Neuronal stem cell (in vitro differentiated cells): ENCODE data around the gene EFCAB9.
A peak's percentile ranks its signal among the peaks of the same experiment; 100 is the strongest.

ENCODE experiments used
- DNase-seq: peaks from one replicate; pipeline ENCODE4 v3.0.0-alpha.2; 2013; ENCODE audit warnings: low spot score
- H2AFZ ChIP-seq: one replicate; pipeline ENCODE4 v1.6.1; 2013; ENCODE audit warnings: mild to moderate bottlenecking, low read length, inconsistent platforms
- H2AK5ac ChIP-seq: 2 replicates; pipeline ENCODE4 v1.6.1; 2013; ENCODE audit warnings: low read depth, mild to moderate bottlenecking, inconsistent platforms, low read length, moderate library complexity, mixed read lengths
- H2BK120ac ChIP-seq: 2 replicates; pipeline ENCODE4 v1.6.1; 2013; ENCODE audit warnings: low read depth, mild to moderate bottlenecking, inconsistent platforms, low read length, moderate library complexity, mixed read lengths
- H2BK12ac ChIP-seq: one replicate; pipeline ENCODE4 v1.6.1; 2013; ENCODE audit warnings: low read length, inconsistent platforms
- H2BK15ac ChIP-seq: 2 replicates; pipeline ENCODE4 v1.6.1; 2013; ENCODE audit warnings: mild to moderate bottlenecking, low read length, inconsistent platforms, mixed read lengths
- H2BK5ac ChIP-seq: one replicate; pipeline ENCODE4 v1.6.1; 2013; ENCODE audit warnings: inconsistent platforms, mild to moderate bottlenecking, low read length, moderate library complexity
- H3K14ac ChIP-seq: one replicate; pipeline ENCODE4 v1.6.1; 2013; ENCODE audit warnings: low read length, inconsistent platforms
- H3K18ac ChIP-seq: 2 replicates; pipeline ENCODE4 v1.6.1; 2013; ENCODE audit warnings: low read length, inconsistent platforms
- H3K23ac ChIP-seq: 2 replicates; pipeline ENCODE4 v1.6.1; 2013; ENCODE audit warnings: low read depth, mild to moderate bottlenecking, mixed read lengths, low read length, inconsistent platforms; ENCODE audit not compliant: poor library complexity
- H3K27ac ChIP-seq: replicated peaks from 3 replicates; pipeline ENCODE4 v1.5.1; 2013; ENCODE audit warnings: low read length, inconsistent platforms
- H3K27me3 ChIP-seq, 3 experiments: 2 replicates each; pipeline ENCODE4 v1.6.1; 2013; ENCODE audit warnings: low read length in 3 of 3, mild to moderate bottlenecking in 2 of 3, inconsistent platforms in 1 of 3, low read depth in 1 of 3, mixed read lengths in 1 of 3, moderate library complexity in 1 of 3; ENCODE audit not compliant: control insufficient read depth in 3 of 3, insufficient read depth in 3 of 3
- H3K36me3 ChIP-seq, 2 donors: replicated peaks in 1 of 2; 2 replicates each; pipeline ENCODE4 v1.6.1; 2013; ENCODE audit warnings: low read length in 2 of 2; ENCODE audit not compliant: control insufficient read depth in 2 of 2, insufficient read depth in 2 of 2
- H3K4ac ChIP-seq: 2 replicates; pipeline ENCODE4 v1.6.1; 2013; ENCODE audit warnings: inconsistent platforms, mild to moderate bottlenecking, low read length, moderate library complexity
- H3K4me1 ChIP-seq, 2 donors: 1 replicate in 1 of 2; 2 replicates in 1 of 2; pipeline ENCODE4 v1.6.1; 2013; ENCODE audit warnings: low read length in 2 of 2, low read depth in 1 of 2; ENCODE audit not compliant: control insufficient read depth in 2 of 2, insufficient read depth in 1 of 2
- H3K4me2 ChIP-seq: one replicate; pipeline ENCODE4 v1.6.1; 2013; ENCODE audit warnings: mild to moderate bottlenecking, low read length, inconsistent platforms; ENCODE audit not compliant: insufficient read depth, poor library complexity, severe bottlenecking
- H3K4me3 ChIP-seq, 2 donors: 2 replicates each; pipeline ENCODE4 v1.5.1; 2013; ENCODE audit warnings: low read length in 2 of 2, mild to moderate bottlenecking in 2 of 2, inconsistent platforms in 1 of 2, moderate library complexity in 1 of 2
- H3K79me1 ChIP-seq: one replicate; pipeline ENCODE4 v1.6.1; 2013; ENCODE audit warnings: low read depth, mild to moderate bottlenecking, inconsistent platforms, low read length, moderate library complexity
- H3K9ac ChIP-seq: one replicate; pipeline ENCODE4 v1.6.1; 2013; ENCODE audit warnings: mild to moderate bottlenecking, low read depth, low read length, inconsistent platforms; ENCODE audit not compliant: poor library complexity
- H3K9me3 ChIP-seq, 2 donors: replicated peaks in 1 of 2; 2 replicates each; pipeline versions ENCODE3 to v1.6.1; 2013; ENCODE audit warnings: low read length in 2 of 2, mild to moderate bottlenecking in 2 of 2, inconsistent platforms in 1 of 2, low read depth in 1 of 2, mixed read lengths in 1 of 2, moderate library complexity in 1 of 2; ENCODE audit not compliant: control insufficient read depth in 2 of 2, insufficient read depth in 1 of 2
- H4K8ac ChIP-seq: one replicate; pipeline ENCODE4 v1.6.1; 2013; ENCODE audit warnings: low read depth, mild to moderate bottlenecking, inconsistent platforms, low read length, moderate library complexity
- H4K91ac ChIP-seq: one replicate; pipeline ENCODE4 v1.6.1; 2013; ENCODE audit warnings: low read length, low read depth, mild to moderate bottlenecking, inconsistent platforms; ENCODE audit not compliant: poor library complexity
- WGBS, 2 donors: extraction: QIAGEN DNeasy Blood & Tissue Kit; methylation state at CpG; one replicate each; pipeline ENCODE4 v1.1.7; 2013; ENCODE audit warnings: missing lambda C conversion rate in 2 of 2, mixed read lengths in 1 of 2; ENCODE audit not compliant: insufficient read length in 2 of 2, insufficient replicate concordance in 1 of 2; ENCODE audit errors: extremely low coverage in 2 of 2; 5-methylcytosine and 5-hydroxymethylcytosine counted together

EFCAB9 gene

DNA sequence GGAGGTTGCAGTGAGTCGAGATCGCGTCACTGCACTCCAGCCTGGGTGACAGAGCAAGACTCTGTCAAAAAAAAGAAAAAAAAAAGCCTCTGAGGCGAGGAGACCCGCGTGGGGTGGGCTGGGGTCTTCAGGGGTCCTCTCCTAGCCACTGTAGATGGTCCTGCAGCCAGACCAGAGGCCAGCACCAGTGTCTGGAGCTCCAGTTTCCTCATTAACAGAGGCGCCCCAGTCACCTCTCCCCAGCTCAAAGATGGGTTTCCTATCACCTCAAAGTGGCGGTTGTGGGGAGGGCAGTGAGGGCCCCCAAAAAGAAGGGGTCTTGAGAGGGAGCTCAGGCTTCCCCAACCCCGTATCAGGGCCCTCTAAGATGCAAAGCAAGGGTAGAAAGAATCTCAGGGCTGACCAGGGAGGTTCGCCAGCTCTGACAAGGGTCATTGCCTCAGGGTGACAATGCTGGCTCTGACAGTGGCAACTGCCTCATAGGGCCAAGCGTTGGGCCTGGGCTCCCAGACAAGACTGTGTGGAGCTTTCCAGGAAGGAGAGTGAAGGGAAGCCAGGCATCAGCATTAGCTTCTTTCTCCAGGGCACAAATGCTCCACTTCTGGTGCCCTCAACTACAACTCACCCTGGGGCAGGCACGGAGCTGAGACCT, 20.9 kb upstream of the EFCAB9 start:
- Histone ChIP-seq H3K4ac (no peak overlapping the region), H2BK15ac (peak overlapping the region; percentile 2)
- DNase-seq, result no peak

DNA sequence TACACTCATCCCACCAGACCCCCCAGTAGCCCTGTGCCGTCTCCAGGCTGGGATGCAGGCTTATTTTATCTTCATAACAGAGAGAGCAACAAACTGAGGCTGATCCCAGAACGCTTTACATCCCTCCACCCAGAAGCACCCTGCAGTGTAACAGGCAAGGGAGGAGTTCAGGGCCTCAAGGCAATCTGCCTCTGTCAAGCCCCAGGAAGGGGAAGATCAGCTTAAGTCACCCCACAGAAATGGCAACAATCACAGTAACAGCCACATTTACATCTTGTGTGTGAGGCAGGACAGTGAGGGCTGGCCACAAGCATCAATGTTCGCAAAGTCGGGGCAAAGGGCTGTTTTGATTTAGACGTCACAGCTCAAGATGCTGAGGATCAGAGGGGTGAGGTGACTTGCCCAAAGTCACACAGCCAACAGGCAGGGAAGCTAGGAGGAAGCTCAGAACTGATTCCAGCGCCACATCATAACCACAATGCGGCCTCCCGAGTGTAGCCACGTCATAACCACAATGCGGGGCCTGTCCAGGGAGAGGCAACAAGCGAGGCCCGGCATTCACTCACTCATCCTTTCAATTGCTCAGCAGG, 20.3 kb upstream of the EFCAB9 start:
- H3K4me2 ChIP-seq, result no peak overlapping the region
- no peak overlapping the region for H3K9ac ChIP-seq
- no peaks in the 10 kb centered on the region for H3K79me1 ChIP-seq
- no peak overlapping the region for H2BK5ac ChIP-seq
- no peak overlapping the region for H3K4ac ChIP-seq
- H3K4me1 ChIP-seq, result peaks cover 4 to 19% of the 10 kb centered on the region in 2 donors
- H3K36me3 ChIP-seq, result no peaks in the 10 kb centered on the region
- no peak for DNase-seq
- no peak overlapping the region for H3K14ac ChIP-seq
- no peaks in the 10 kb centered on the region for H3K27me3 ChIP-seq
- H4K8ac ChIP-seq, result no peak overlapping the region
- no peak overlapping the region for H3K27ac ChIP-seq
- H2BK120ac ChIP-seq, result no peak overlapping the region
- no peak overlapping the region for H3K18ac ChIP-seq
- H3K9me3 ChIP-seq, result no peaks in the 10 kb centered on the region
- no peak overlapping the region for H2AK5ac ChIP-seq
- H3K23ac ChIP-seq, result no peak overlapping the region
- no peak overlapping the region for H2AFZ ChIP-seq
- no peak overlapping the region for H4K91ac ChIP-seq
- H3K4me3 ChIP-seq, result peak overlapping the region in 1 of 2 donors; percentile 22
- H2BK12ac ChIP-seq, result no peak overlapping the region
- no peak overlapping the region for H2BK15ac ChIP-seq
- no CpG with 5 or more reads among the region's 12 CpGs for WGBS, 2 donors

More for the DNA sequence above, 20.9 kb upstream of the EFCAB9 start:
- no peak overlapping the region for H3K4me3 ChIP-seq
- no peak overlapping the region for H2AFZ ChIP-seq
- H3K36me3 ChIP-seq, result no peaks in the 10 kb centered on the region
- H3K9ac ChIP-seq, result no peak overlapping the region
- H3K23ac ChIP-seq, result no peak overlapping the region
- no peak overlapping the region for H3K4me2 ChIP-seq
- no peak overlapping the region for H2AK5ac ChIP-seq
- H3K79me1 ChIP-seq, result no peaks in the 10 kb centered on the region
- no peak overlapping the region for H2BK5ac ChIP-seq
- H3K27me3 ChIP-seq, result no peaks in the 10 kb centered on the region
- H3K4me1 ChIP-seq, result peaks cover 8 to 20% of the 10 kb centered on the region in 2 donors
- H3K9me3 ChIP-seq, result no peaks in the 10 kb centered on the region
- H2BK120ac ChIP-seq, result no peak overlapping the region
- no CpG with 5 or more reads among the region's 12 CpGs for WGBS, 2 donors
- no peak overlapping the region for H3K27ac ChIP-seq
- no peak overlapping the region for H3K14ac ChIP-seq
- H3K18ac ChIP-seq, result no peak overlapping the region
- H4K8ac ChIP-seq, result no peak overlapping the region
- H2BK12ac ChIP-seq, result no peak overlapping the region
- H4K91ac ChIP-seq, result no peak overlapping the region

DNA sequence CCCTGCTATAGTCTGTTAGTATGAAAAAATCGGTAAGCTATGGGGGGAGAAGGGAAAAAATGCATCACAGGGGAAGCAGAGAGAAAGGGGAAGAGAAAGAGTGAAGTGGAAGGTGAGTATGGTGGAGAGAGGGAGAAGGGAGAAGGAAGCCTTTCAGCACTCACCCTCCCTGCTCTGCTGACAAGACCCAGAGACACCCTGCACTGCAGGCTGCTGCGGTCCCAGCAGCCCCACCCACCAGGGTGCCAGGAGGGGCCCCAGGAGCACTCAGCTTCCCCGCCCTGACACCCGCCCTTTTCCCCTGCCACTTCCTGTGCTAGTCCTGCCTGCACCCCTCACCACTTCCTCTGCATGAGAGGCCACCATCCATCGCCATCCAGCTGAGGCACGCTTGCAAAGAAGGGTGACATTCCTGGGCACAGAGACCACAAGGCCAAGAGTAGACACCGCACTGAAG, 18.7 kb upstream of the EFCAB9 start:
- no peaks in the 10 kb centered on the region for H3K36me3 ChIP-seq
- no CpG with 5 or more reads among the region's 7 CpGs for WGBS, 2 donors
- no peak overlapping the region for H3K4ac ChIP-seq
- H4K91ac ChIP-seq, result no peak overlapping the region
- H2AFZ ChIP-seq, result no peak overlapping the region
- no peaks in the 10 kb centered on the region for H3K27me3 ChIP-seq
- H2BK12ac ChIP-seq, result no peak overlapping the region
- H3K79me1 ChIP-seq, result peaks cover 2% of the 10 kb centered on the region
- no peak overlapping the region for H2BK5ac ChIP-seq
- no peak overlapping the region for H3K23ac ChIP-seq
- no peak overlapping the region for H3K4me2 ChIP-seq
- H3K18ac ChIP-seq, result no peak overlapping the region
- peak overlapping the region; percentile 11 for H2BK15ac ChIP-seq
- H3K27ac ChIP-seq, result no peak overlapping the region
- no peak overlapping the region for H3K4me3 ChIP-seq
- H3K14ac ChIP-seq, result no peak overlapping the region
- peaks cover 6 to 20% of the 10 kb centered on the region in 2 donors for H3K4me1 ChIP-seq
- H2BK120ac ChIP-seq, result no peak overlapping the region
- H3K9me3 ChIP-seq, result no peaks in the 10 kb centered on the region
- H4K8ac ChIP-seq, result no peak overlapping the region
- H2AK5ac ChIP-seq, result no peak overlapping the region
- H3K9ac ChIP-seq, result no peak overlapping the region
- no peak for DNase-seq

DNA sequence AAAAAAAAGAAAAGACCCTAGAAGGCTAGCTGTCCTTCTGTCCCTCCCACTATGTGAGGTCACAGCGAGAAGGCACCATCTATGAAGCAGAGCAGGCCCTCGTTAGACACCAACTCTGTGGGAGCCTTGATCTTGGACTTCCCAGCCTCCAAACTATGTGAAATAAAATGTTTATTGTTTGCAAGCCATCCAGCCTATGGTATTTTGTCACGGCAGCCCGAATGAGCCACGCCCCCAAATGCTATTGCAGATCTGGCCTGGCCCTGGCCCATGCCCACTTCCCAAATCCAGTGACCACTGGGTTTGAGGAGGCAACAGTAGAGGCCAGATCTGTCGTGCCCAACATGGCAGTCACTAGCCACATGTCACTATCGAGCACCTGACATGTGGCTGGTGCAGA, 16.8 kb upstream of the EFCAB9 start:
- Histone ChIP-seq H2BK15ac (no peak overlapping the region), H2BK120ac (no peak overlapping the region), H3K4ac (no peak overlapping the region), H3K79me1 (peaks cover 2% of the 10 kb centered on the region), H3K27ac (no peak overlapping the region), H2AK5ac (no peak overlapping the region), H3K4me2 (no peak overlapping the region), H3K36me3 (no peaks in the 10 kb centered on the region), H3K18ac (no peak overlapping the region), H4K8ac (no peak overlapping the region), H3K27me3 (no peaks in the 10 kb centered on the region), H2BK12ac (no peak overlapping the region), H4K91ac (no peak overlapping the region), H3K9ac (no peak overlapping the region), H3K4me1 (peaks cover 6 to 10% of the 10 kb centered on the region in 2 donors), H3K9me3 (no peaks in the 10 kb centered on the region), H2AFZ (no peak overlapping the region), H2BK5ac (no peak overlapping the region), H3K23ac (no peak overlapping the region), H3K4me3 (no peak overlapping the region), H3K14ac (no peak overlapping the region)
- WGBS, 2 donors, result no CpG with 5 or more reads among the region's 7 CpGs
- DNase-seq, result no peak
